Dendritic cell treated with granulocyte-macrophage colony-stimulating factor and Interleukin-4, amounts not matched to agents 40 ng/mL and 50 ng/mL, for 4 days (primary cell): ENCODE measurements around the gene GAS2L1.

Source experiments
- H3K27ac Mint-ChIP-seq: one replicate; pipeline ENCODE4 v1.8.0; 2022; ENCODE audit warnings: mild to moderate bottlenecking, mixed read lengths
- H3K27me3 Mint-ChIP-seq: one replicate; pipeline ENCODE4 v1.8.0; 2022; ENCODE audit warnings: mild to moderate bottlenecking, mixed read lengths
- H3K36me3 Mint-ChIP-seq: one replicate; pipeline ENCODE4 v1.8.0; 2022; ENCODE audit warnings: low read depth, mixed read lengths
- H3K4me1 Mint-ChIP-seq: one replicate; pipeline ENCODE4 v1.8.0; 2022; ENCODE audit warnings: low read depth, mixed read lengths
- H3K4me3 Mint-ChIP-seq: one replicate; pipeline ENCODE4 v1.8.0; 2022; ENCODE audit warnings: mild to moderate bottlenecking, moderate library complexity, mixed read lengths
- H3K9me3 Mint-ChIP-seq: one replicate; pipeline ENCODE4 v1.8.0; 2022; ENCODE audit warnings: mixed read lengths
- intact Hi-C: fragments of 100-400 bp; cut with micrococcal nuclease; formaldehyde crosslinking; loops from one replicate; pipeline ENCODE4 v1.15.0; 2022

The GAS2L1 gene

DNA sequence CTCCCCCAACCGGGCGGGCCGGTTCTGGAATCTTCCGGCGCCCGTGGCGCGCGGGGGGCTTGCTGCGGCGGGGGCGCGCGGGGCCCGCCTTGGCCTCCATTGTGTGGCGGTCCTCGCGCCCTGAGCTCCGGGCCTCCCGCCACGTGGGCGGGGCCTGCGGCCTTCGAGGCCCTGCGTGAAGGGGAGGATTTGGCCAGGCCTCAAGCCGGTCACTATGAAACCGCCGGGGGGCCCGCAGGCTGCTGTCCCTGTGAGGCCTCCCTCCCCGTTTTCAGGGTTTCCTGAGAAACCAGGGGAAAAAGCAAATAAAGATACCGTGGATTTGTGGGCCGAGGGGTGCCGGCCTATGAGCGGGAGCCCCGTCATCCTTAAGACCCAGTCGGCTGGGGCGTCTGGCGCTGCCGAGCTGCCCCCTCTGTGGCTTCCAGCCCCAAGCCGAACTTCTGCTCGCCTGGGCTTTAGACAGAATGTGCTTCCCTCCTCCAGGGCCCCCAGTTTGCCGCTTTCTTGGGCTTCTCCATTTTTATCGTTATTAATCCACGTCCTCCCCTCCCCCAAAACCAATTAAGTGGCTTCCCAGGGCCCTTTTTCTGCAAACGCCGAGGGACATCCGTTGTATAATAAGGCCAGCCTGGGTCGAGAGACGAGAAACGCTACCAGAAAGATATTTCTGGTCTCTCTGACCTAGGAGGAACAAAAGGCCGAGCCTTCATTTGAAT is 37.8 kb upstream of the GAS2L1 start:
- H3K27me3 Mint-ChIP-seq = no peaks in the 10 kb centered on the region
- peaks cover 96% of the 10 kb centered on the region for H3K36me3 Mint-ChIP-seq
- H3K27ac Mint-ChIP-seq = peak overlapping the region; percentile 100
- intact Hi-C loops = loop anchor here (2.0 kb wide), 3 partner anchors 34 to 116 kb away; no protein-coding TSS in a partner anchor
- H3K4me3 Mint-ChIP-seq = peak overlapping the region; percentile 87
- H3K9me3 Mint-ChIP-seq = no peaks in the 10 kb centered on the region
- H3K4me1 Mint-ChIP-seq = peaks cover 54% of the 10 kb centered on the region

DNA sequence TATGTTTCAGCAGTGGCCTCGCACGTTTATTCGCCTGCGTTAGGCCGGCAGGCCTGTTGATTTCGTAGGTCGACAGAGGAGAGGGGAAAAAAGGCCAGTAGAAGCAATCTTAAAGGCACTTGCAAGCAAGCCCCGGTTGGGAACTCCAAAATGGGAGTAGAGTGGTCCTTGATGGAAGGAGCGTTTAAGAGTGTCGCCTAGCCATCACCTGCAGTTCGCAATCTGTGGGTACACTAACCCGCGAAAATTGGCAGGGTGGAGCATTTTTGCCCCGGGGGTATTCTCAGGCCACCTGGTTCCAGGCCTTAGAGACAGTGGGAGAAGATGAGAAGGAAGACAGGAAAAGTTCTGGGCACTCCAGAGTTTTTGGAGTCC is 37.2 kb upstream of the GAS2L1 start:
- H3K4me1 Mint-ChIP-seq = peaks cover 56% of the 10 kb centered on the region
- H3K27ac Mint-ChIP-seq = peak overlapping the region; percentile 100
- H3K9me3 Mint-ChIP-seq = no peaks in the 10 kb centered on the region
- no peaks in the 10 kb centered on the region for H3K27me3 Mint-ChIP-seq
- H3K4me3 Mint-ChIP-seq = peak overlapping the region; percentile 87
- H3K36me3 Mint-ChIP-seq = peaks cover 96% of the 10 kb centered on the region
- intact Hi-C loops = loop anchor here (2.0 kb wide), 3 partner anchors 34 to 116 kb away; no protein-coding TSS in a partner anchor

DNA sequence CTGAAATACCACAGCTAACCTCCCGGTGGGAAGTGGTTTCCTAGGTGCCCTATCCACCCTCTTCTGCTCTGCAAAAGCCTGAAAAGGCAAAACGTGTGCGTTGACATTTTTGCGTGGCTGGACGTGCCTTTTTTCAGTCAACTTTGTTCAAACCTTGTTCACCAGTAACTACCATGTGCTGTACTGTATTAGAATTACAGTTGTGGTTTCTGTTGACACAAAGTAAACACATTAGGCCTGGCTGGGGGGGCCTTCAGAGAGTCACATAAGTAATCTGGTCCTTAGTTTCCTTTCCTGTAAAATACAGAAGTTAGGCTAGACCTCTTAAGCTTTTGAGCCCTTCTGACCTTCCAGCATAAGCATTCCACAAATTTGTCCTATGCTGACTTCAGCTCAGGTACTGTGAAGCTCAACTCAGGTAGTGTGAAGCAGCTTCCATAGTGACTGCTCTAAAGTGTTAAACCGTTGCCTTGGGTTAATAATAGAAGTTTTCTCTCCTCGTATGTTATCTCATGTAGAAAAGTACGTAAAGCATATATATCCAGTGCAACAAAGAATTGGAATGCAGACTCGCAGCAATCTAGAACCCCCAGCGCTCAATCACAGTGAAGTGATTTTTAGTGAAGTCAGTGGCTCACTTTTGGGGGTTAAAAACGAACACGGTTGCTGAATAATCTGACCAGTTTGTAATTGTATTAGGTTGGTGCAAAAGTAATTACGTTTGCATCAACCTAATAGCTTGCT is 36.5 kb upstream of the GAS2L1 start:
- Mint-ChIP-seq H3K36me3 (peaks cover 96% of the 10 kb centered on the region), H3K27ac (peak overlapping the region; percentile 100), H3K4me1 (peaks cover 59% of the 10 kb centered on the region), H3K27me3 (no peaks in the 10 kb centered on the region), H3K4me3 (peak overlapping the region; percentile 87), H3K9me3 (no peaks in the 10 kb centered on the region)
- intact Hi-C loops = loop anchor here (2.0 kb wide), 3 partner anchors 33 to 117 kb away; no protein-coding TSS in a partner anchor

DNA sequence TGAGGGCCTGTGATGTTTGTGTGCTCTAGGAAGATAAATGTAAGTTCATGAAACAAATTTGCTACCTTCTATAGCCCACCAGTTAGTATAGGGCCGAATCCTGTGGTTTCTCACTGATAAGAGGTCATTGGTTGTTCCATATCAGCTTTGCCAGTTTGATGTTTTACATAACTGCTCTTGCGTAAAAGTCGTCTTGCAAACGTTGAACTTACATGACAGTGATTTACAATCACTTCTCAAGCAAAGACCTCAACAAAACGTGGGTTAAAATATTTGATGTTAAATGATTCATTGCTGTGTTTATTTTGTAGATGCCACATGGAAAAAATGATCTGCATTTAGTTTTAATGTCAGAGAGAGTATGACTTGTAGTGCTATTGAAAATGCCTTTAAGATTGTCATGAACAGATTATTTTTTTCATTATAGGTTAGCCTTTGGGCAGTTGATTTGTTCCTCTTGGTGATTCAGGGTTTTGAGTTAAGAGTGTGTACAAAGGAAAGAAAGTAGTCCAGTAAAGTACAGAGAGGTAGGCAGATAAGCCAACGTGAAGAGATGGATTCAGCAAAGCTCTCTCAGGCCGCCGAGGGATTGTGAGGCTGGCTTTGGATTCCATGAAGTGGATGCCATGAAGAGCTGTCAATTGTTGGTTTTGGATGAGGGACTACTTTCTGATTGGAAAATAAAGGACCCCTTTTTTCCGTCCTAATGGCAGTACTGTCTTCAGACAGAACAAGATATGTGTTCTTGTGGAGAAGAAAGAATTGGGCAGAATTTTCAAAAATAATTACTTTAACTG is 35.8 kb upstream of the GAS2L1 start:
- intact Hi-C loops = no loop called here
- Mint-ChIP-seq H3K27ac (no peak overlapping the region), H3K27me3 (no peaks in the 10 kb centered on the region), H3K36me3 (peaks cover 96% of the 10 kb centered on the region), H3K4me3 (peak overlapping the region; percentile 87), H3K9me3 (no peaks in the 10 kb centered on the region), H3K4me1 (peaks cover 65% of the 10 kb centered on the region)

DNA sequence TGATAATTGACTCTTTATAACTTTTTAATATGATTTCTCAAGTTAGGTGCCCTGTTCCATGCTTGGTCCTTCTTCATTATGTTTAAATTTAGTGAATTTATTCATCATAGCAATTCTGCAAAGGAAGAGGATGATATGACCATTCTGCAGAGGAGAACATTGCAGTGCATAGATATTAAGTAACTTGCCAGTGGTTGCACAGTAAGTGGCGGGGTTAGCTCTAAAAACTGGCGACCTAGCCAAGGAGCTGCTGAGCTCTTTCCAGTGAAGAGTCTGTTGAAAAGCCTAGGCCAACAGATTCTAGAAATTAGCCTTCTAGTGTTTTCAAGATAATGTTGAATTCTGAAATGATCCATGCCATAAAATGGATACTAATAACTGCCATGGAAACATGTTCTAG is 33.8 kb upstream of the GAS2L1 start:
- Mint-ChIP-seq H3K4me3 (no peak overlapping the region), H3K4me1 (peaks cover 60% of the 10 kb centered on the region), H3K27me3 (no peaks in the 10 kb centered on the region), H3K27ac (no peak overlapping the region), H3K9me3 (no peaks in the 10 kb centered on the region), H3K36me3 (peaks cover 96% of the 10 kb centered on the region)
- intact Hi-C loops = no loop called here

DNA sequence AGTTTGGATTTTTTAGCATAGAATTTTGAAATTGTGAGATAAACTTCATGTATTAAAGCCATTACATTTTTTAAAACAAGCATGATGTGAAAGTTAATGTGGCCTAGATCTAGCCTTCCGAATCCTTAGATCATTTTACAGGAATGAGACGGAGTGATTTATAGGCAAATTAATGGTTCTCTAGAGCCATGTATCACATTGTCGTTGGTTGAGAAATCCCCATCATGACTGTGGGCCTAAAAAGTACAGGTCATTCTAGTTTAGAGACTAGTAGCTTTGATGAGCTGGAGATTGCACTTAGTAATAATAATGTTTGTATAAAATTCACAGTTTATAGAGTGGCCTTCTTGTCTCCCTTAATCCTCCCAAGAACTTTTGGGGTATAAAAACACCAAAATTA is 31.3 kb upstream of the GAS2L1 start:
- Mint-ChIP-seq H3K4me3 (no peak overlapping the region), H3K36me3 (peaks cover 100% of the 10 kb centered on the region), H3K4me1 (peaks cover 56% of the 10 kb centered on the region), H3K27me3 (no peaks in the 10 kb centered on the region), H3K27ac (no peak overlapping the region), H3K9me3 (no peaks in the 10 kb centered on the region)
- intact Hi-C loops = no loop called here

DNA sequence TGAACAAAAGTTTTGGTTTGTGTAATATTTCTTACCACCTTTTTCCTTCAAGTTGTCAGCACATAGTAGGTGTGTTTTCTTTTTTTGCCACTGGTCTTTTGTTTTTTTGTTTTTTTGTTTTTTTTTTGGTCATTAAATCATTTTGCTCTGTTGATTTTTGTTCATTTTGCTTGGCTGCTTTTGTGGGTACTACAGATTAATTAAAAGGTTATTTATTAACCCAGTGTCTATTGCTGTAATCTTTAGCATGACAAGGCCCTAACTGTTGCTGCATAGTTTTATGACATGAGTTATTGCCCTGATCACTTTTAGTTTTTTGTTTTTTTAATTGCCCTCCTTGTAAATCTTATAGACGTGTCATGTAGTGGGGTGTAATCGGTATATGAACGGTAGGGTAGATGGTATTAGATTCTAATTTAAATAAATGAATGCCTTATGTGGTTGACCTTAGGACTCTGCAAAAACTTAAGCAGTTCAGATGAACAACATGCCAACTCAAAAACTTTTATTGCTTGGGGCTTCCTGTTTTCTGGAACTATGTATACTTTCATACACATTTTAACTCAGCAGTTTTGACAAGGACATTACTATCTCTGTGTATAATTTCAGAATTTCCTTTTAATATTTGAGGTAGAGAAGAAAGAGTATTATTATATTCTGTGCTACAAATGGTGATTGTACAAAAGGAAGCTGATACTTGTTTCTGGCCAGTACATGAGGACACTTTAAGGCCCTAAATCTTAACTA is 30.5 kb upstream of the GAS2L1 start:
- Mint-ChIP-seq H3K9me3 (no peaks in the 10 kb centered on the region), H3K27ac (peak overlapping the region; percentile 15), H3K4me1 (peaks cover 49% of the 10 kb centered on the region), H3K27me3 (no peaks in the 10 kb centered on the region), H3K36me3 (peaks cover 100% of the 10 kb centered on the region), H3K4me3 (no peak overlapping the region)
- intact Hi-C loops = no loop called here

DNA sequence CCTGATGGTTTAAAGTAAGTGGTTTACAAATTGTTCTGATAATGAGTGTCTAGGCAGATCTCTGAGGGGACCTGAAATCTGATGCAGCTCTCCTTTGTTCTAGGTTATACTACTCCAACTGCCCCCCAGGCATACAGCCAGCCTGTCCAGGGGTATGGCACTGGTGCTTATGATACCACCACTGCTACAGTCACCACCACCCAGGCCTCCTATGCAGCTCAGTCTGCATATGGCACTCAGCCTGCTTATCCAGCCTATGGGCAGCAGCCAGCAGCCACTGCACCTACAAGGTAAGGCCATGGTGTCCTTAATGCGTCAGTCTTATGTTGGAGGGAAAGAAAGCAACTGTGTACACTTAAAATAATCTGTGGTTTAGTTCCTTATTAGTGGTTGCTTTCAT is 28.5 kb upstream of the GAS2L1 start:
- H3K36me3 Mint-ChIP-seq = peaks cover 100% of the 10 kb centered on the region
- no peaks in the 10 kb centered on the region for H3K9me3 Mint-ChIP-seq
- H3K4me3 Mint-ChIP-seq = no peak overlapping the region
- H3K27me3 Mint-ChIP-seq = no peaks in the 10 kb centered on the region
- H3K4me1 Mint-ChIP-seq = peaks cover 38% of the 10 kb centered on the region
- intact Hi-C loops = no loop called here
- no peak overlapping the region for H3K27ac Mint-ChIP-seq

DNA sequence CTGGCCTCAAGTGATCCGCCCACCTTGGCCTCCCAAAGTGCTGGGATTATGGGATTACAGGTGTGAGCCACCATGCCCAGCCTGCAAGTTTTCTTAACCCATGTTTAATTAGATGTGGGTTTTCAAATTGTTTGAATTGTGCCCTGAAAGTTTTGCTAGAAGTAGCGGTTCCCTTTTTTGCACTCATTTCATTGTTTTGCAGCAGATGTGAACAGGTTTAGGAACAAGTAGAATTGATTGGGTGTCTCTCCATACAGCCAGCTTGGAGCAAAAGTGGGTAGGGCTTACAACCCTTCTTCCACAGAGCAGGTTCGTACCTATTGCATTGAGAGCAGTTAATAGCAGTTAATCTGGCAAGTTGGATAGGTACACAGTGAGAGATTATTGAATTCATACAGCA is 22.3 kb upstream of the GAS2L1 start:
- intact Hi-C loops = no loop called here
- H3K4me1 Mint-ChIP-seq = peaks cover 10% of the 10 kb centered on the region

DNA sequence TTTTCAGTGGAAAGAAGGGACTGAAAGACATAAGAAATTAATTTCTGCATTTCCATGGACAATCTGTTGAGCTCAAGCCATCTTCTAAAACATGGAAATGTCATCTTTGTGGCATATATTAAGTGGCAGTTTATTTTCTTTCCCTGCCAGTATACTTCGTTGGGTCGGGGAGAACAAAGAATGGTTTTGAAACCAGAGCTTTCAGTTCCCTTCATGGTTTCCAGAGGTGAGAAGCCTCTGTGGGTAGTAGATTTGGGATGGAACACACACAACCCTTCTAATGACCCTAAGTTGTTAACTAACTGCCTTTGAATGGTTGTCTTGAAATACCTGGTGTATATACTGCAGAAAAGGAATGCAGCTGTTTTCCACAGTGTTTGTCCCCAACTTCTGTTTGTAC is 17.6 kb upstream of the GAS2L1 start:
- Mint-ChIP-seq H3K9me3 (no peaks in the 10 kb centered on the region), H3K4me3 (no peak overlapping the region), H3K27ac (no peak overlapping the region), H3K27me3 (no peaks in the 10 kb centered on the region), H3K36me3 (peaks cover 100% of the 10 kb centered on the region), H3K4me1 (peaks cover 10% of the 10 kb centered on the region)
- intact Hi-C loops = no loop called here

More for the DNA sequence above, 22.3 kb upstream of the GAS2L1 start:
- Mint-ChIP-seq H3K4me3 (no peak overlapping the region), H3K27me3 (no peaks in the 10 kb centered on the region), H3K36me3 (peaks cover 100% of the 10 kb centered on the region), H3K27ac (no peak overlapping the region), H3K9me3 (no peaks in the 10 kb centered on the region)

DNA sequence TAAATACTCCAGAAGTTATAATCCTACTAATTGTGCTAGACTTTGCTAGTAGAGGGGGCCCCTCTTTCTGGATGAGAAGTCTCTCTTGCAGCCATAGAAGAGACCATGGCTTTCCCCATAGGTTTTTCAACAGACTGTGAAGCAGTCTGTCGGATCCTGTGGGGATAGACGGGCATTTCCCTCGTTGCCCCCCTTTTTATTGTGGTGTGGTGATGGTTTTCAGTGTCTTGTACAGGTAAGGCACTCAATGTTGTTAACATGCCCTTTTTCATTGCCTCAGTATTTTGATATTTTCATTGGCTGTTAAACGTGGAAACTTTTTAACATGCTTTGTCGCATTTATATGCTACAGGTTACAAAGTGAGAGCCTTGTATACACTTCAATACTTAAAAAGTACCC is 16.4 kb upstream of the GAS2L1 start:
- Mint-ChIP-seq H3K27ac (no peak overlapping the region), H3K4me3 (no peak overlapping the region), H3K9me3 (no peaks in the 10 kb centered on the region), H3K27me3 (no peaks in the 10 kb centered on the region), H3K36me3 (peaks cover 100% of the 10 kb centered on the region), H3K4me1 (peaks cover 10% of the 10 kb centered on the region)
- intact Hi-C loops = no loop called here

DNA sequence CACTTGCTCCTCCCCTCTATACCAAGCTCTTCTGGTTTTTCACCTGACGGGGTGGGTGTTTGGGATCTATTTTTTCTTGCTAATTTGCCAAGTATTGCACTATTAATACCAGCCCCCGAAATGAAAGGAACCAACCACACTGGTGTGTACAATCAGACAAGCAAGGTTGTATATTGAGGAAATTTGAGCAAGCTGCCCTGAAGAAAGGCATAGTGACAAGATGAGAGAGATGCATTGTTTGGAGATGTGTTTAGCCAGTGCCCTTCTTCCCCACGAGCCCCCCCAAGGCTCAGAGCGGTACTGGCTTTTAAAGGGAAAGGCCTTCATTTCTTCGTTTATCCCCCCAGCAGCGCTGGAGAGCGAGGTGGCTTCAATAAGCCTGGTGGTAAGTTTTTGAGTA is 15.2 kb upstream of the GAS2L1 start:
- Mint-ChIP-seq H3K9me3 (no peaks in the 10 kb centered on the region), H3K4me1 (peaks cover 10% of the 10 kb centered on the region), H3K36me3 (peaks cover 100% of the 10 kb centered on the region), H3K27me3 (no peaks in the 10 kb centered on the region), H3K4me3 (no peak overlapping the region), H3K27ac (no peak overlapping the region)
- intact Hi-C loops = no loop called here

DNA sequence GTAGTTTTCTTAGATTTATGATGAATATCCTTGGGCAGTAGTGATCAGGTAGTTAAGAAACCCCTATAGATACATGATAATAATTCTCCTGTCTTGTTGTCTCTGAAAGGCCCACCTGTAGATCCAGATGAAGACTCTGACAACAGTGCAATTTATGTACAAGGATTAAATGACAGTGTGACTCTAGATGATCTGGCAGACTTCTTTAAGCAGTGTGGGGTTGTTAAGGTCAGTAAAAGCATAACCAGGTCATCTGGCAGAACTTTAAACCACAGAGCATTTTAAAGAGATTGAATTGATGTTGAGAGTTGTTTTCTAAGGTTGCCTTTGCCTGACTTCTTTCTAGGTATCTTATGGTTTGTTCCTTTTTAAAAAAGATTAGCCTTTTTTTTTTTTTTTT is 14.1 kb upstream of the GAS2L1 start:
- Mint-ChIP-seq H3K36me3 (peaks cover 100% of the 10 kb centered on the region), H3K27ac (no peak overlapping the region), H3K9me3 (no peaks in the 10 kb centered on the region)

More for the DNA sequence above, 14.1 kb upstream of the GAS2L1 start:
- intact Hi-C loops = no loop called here
- Mint-ChIP-seq H3K27me3 (no peaks in the 10 kb centered on the region), H3K4me1 (peaks cover 10% of the 10 kb centered on the region), H3K4me3 (no peak overlapping the region)
